ENCODE data around the gene TUT1.

The TUT1 gene

GRCh38 chr11:62539238-62539925 is 51.9 kb downstream of the TUT1 start:
- no peak for DNase-seq

GRCh38 chr11:62538470-62539237 is 52.7 kb downstream of the TUT1 start:
- DNase-seq = no peak

- DNase-seq = no peak
Observed at GRCh38 chr11:62536301-62536957, 54.9 kb downstream of the TUT1 start.

- DNase-seq = no peak
Observed at GRCh38 chr11:62535802-62536201, 55.5 kb downstream of the TUT1 start.

GRCh38 chr11:62534779-62535545 is 56.4 kb downstream of the TUT1 start:
- no peak for DNase-seq

- DNase-seq = no peak
Observed at GRCh38 chr11:62532096-62532495, 59.2 kb downstream of the TUT1 start.

All from NCI-H1930 (cell line).